ENCODE data around the gene CDH4. TPM values are rescaled to one million over a fixed set of nuclear protein-coding genes. Genes with fewer than 3 reads are reported as not detected.

Gene CDH4
- polyA plus RNA-seq, 4 donors = 0.09 to 4.1 (median 0.25) TPM

DNA sequence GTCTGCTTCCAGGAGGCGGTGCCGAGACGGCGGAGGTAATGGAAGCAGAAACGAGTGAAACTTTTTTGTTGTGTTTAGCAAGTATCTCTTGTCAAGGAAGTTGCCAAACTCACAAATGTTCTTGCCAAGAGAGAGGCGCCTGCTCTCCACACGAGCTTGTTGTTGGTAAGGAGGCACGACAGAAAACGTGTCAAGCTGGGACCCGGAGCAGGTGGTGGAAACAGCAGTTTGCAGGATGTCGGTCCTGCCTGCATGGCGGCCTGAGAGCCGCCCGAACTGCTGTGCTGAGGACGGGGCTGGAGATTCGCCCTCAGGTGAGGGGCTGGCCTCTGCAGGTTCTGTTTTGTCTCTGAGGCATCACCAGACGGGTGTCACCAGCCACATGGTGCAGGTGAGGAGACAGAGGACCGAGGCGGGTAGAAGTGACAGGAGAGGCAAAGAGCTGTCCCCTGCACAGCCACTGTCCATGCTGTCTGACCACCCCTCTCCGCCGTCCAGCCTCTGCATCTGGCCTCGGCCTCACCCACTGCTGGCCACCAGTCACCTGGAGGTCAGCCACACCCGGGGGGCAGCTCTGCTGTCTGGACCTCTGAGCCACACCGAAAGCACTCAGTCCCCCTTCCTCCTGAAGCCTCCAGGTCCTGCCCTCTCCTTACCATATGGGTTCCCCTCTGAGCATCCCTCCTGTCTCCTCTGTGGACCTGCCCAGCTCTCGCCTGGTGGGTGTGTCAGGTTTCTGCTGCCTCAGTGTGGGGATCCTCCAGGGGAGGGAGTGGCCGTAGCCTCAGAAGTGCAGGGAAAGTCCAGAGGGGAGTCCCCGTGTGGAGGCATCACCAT is 552.1 kb downstream of the CDH4 start:
- WGBS, 3 donors = 18 to 32% (median 25%) methylated on average over 27 of the region's 27 CpGs
- Histone ChIP-seq H3K4me1 (ENCODE audit: control insufficient read depth in 3 of 3, insufficient read depth in 2 of 3, low read depth in 1 of 3, low read length in 2 of 3) (no peaks in the 10 kb centered on the region), H3K27ac (ENCODE audit: low read depth in 1 of 3, low read length in 2 of 3) (no peak overlapping the region), H3K9me3 (ENCODE audit: control insufficient read depth in 2 of 2, insufficient read depth in 1 of 2, low read depth in 1 of 2, low read length in 1 of 2) (no peaks in the 10 kb centered on the region), H3K27me3 (ENCODE audit: control insufficient read depth in 3 of 3, insufficient read depth in 3 of 3, low read length in 3 of 3) (peaks cover 0 to 7% (median 6%) of the 10 kb centered on the region in 3 donors), H3K4me3 (ENCODE audit: low read depth in 1 of 3, low read length in 3 of 3) (no peak overlapping the region), H3K36me3 (ENCODE audit: control insufficient read depth in 3 of 3, insufficient read depth in 2 of 3, low read depth in 1 of 3, low read length in 3 of 3) (no peaks in the 10 kb centered on the region)
- FAIRE-seq = no peak
- peak in 1 of 2 donors; percentile 4 for DNase-seq

DNA sequence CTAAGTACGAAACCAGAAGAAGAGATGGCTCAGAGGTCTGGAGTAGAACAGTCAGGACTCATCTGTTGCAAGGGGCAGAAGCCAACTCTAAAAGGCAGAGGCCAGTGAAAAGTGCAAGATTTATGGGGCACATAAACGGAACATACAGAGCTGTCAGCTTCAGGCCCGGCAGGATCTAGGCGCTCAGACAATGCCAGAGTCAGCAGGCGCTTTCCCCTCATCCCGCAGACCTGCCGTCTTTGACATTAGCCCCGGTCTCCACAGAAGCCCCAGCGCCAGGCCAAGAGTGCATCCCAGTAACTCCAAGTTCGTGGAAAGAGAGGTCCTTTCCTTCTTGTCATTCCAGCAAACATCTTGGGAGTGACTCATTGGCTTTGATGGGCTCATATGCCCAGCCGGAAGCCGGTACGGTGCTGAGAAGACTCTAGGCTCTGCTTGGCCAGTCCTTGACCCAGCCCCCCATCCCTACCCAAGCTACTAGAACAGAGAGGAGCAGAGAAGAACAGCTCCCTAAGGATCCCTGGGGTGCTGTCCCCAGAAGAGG is 552.8 kb downstream of the CDH4 start:
- no peaks in the 10 kb centered on the region for H3K4me1 ChIP-seq (ENCODE audit: control insufficient read depth in 3 of 3, insufficient read depth in 2 of 3, low read depth in 1 of 3, low read length in 2 of 3)
- FAIRE-seq = no peak
- no peak for DNase-seq
- H3K36me3 ChIP-seq (ENCODE audit: control insufficient read depth in 3 of 3, insufficient read depth in 2 of 3, low read depth in 1 of 3, low read length in 3 of 3) = no peaks in the 10 kb centered on the region
- no peaks in the 10 kb centered on the region for H3K9me3 ChIP-seq (ENCODE audit: control insufficient read depth in 2 of 2, insufficient read depth in 1 of 2, low read depth in 1 of 2, low read length in 1 of 2)
- no peak overlapping the region for H3K4me3 ChIP-seq (ENCODE audit: low read depth in 1 of 3, low read length in 3 of 3)
- H3K27me3 ChIP-seq (ENCODE audit: control insufficient read depth in 3 of 3, insufficient read depth in 3 of 3, low read length in 3 of 3) = peaks cover 0 to 7% (median 6%) of the 10 kb centered on the region in 3 donors
- 69 to 84% (median 76%) methylated on average over 12 to 13 of the region's 13 CpGs for WGBS, 3 donors
- no peak overlapping the region for H3K27ac ChIP-seq (ENCODE audit: low read depth in 1 of 3, low read length in 2 of 3)

DNA sequence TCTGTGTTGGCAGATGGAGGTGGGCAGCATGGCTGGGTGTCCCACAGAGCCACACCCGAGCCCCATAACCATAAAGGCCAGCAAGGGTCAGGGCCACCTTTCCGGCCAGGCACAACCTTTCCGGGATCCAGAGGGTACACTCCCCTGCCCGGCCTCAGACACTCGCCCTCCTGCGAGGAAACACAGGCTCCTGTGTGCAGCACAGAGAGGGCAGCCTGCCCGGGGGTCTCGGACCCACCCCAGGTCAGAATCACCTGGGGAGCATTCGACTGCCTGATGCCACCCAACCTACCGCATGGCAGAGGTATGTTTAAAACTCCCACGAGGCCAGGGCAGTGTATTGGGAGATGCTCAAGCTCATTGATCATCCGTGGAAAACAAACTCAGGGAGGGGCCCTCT is 553.3 kb downstream of the CDH4 start:
- FAIRE-seq = no peak
- no peak overlapping the region for H3K27ac ChIP-seq (ENCODE audit: low read depth in 1 of 3, low read length in 2 of 3)

DNA sequence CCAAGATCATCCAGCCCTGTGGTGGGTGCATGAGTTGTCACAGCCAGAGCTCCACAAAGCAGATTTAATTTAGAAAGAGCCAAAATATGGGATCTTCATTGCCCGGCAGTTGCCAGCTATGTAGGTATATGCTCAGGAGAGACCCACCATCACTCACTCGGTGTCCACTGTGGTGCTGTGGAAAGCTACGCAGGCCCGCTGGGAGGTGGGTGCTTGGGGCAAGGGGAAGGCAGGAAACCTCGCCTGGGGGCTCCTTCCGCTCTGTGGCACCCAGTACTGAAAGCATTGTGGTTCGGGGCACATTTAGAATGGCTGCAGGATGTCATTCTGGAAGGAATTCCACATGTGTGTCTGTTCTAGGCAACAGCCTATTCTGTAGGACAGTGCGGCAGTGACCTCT is 553.7 kb downstream of the CDH4 start:
- no peaks in the 10 kb centered on the region for H3K4me1 ChIP-seq (ENCODE audit: control insufficient read depth in 3 of 3, insufficient read depth in 2 of 3, low read depth in 1 of 3, low read length in 2 of 3)
- H3K9me3 ChIP-seq (ENCODE audit: control insufficient read depth in 2 of 2, insufficient read depth in 1 of 2, low read depth in 1 of 2, low read length in 1 of 2) = no peaks in the 10 kb centered on the region
- H3K27ac ChIP-seq (ENCODE audit: low read depth in 1 of 3, low read length in 2 of 3) = no peak overlapping the region
- H3K36me3 ChIP-seq (ENCODE audit: control insufficient read depth in 3 of 3, insufficient read depth in 2 of 3, low read depth in 1 of 3, low read length in 3 of 3) = no peaks in the 10 kb centered on the region
- H3K4me3 ChIP-seq (ENCODE audit: low read depth in 1 of 3, low read length in 3 of 3) = no peak overlapping the region
- H3K27me3 ChIP-seq (ENCODE audit: control insufficient read depth in 3 of 3, insufficient read depth in 3 of 3, low read length in 3 of 3) = peaks cover 0 to 7% (median 6%) of the 10 kb centered on the region in 3 donors
- WGBS, 3 donors = 81 to 88% (median 85%) methylated on average over 8 of the region's 8 CpGs
- no peak for DNase-seq
- FAIRE-seq = no peak

More for the DNA sequence above, 553.3 kb downstream of the CDH4 start:
- H3K4me3 ChIP-seq (ENCODE audit: low read depth in 1 of 3, low read length in 3 of 3) = no peak overlapping the region
- H3K4me1 ChIP-seq (ENCODE audit: control insufficient read depth in 3 of 3, insufficient read depth in 2 of 3, low read depth in 1 of 3, low read length in 2 of 3) = no peaks in the 10 kb centered on the region
- H3K9me3 ChIP-seq (ENCODE audit: control insufficient read depth in 2 of 2, insufficient read depth in 1 of 2, low read depth in 1 of 2, low read length in 1 of 2) = no peaks in the 10 kb centered on the region
- H3K27me3 ChIP-seq (ENCODE audit: control insufficient read depth in 3 of 3, insufficient read depth in 3 of 3, low read length in 3 of 3) = peaks cover 0 to 7% (median 6%) of the 10 kb centered on the region in 3 donors
- 78 to 88% (median 80%) methylated on average over 12 of the region's 12 CpGs for WGBS, 3 donors
- H3K36me3 ChIP-seq (ENCODE audit: control insufficient read depth in 3 of 3, insufficient read depth in 2 of 3, low read depth in 1 of 3, low read length in 3 of 3) = no peaks in the 10 kb centered on the region
- no peak for DNase-seq

DNA sequence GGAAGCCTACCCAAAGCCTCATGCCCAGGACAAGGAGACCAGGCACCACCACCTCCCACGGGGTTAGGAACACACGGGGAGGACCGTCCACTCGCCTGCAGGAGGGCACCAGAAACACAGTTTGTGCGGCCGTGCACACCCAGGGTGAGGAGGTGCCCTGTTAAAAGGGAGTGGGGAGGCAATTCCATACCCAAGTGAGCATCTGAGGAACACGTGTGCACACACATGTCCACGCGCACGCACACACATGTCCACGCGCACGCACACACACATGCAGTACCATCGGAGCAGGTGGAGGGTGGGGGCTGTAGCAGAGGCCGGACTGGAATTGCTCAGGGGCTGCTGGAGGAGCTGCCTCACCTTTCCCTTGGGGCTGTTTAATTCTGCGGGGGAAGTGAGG is 554.3 kb downstream of the CDH4 start:
- Histone ChIP-seq H3K36me3 (ENCODE audit: control insufficient read depth in 3 of 3, insufficient read depth in 2 of 3, low read depth in 1 of 3, low read length in 3 of 3) (no peaks in the 10 kb centered on the region), H3K27me3 (ENCODE audit: control insufficient read depth in 3 of 3, insufficient read depth in 3 of 3, low read length in 3 of 3) (peaks cover 0 to 7% (median 6%) of the 10 kb centered on the region in 3 donors), H3K4me1 (ENCODE audit: control insufficient read depth in 3 of 3, insufficient read depth in 2 of 3, low read depth in 1 of 3, low read length in 2 of 3) (no peaks in the 10 kb centered on the region), H3K9me3 (ENCODE audit: control insufficient read depth in 2 of 2, insufficient read depth in 1 of 2, low read depth in 1 of 2, low read length in 1 of 2) (no peaks in the 10 kb centered on the region), H3K4me3 (ENCODE audit: low read depth in 1 of 3, low read length in 3 of 3) (no peak overlapping the region), H3K27ac (ENCODE audit: low read depth in 1 of 3, low read length in 2 of 3) (no peak overlapping the region)
- DNase-seq (no peak), FAIRE-seq (no peak)
- 85 to 91% (median 85%) methylated on average over 16 of the region's 16 CpGs for WGBS, 3 donors

DNA sequence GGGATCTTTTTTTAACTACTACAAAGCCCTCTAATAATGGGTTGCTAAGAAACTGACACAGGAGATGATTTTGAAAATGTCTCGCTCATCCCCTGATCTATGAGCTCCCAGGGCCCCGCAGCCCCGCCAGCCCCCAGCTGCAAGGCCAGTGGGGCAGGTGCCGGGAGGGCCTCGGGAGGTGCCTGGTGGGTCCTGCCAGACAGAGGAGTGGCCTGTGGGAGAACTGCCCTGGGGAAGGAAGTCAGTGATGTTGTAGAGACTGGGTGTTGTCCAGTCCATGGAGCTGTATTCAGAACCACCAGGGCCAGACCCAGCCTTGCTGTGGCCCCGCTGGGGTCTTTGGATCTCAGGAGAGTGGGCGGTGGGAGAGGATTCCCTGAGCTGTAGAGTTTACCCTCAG is 554.9 kb downstream of the CDH4 start:
- no peaks in the 10 kb centered on the region for H3K9me3 ChIP-seq (ENCODE audit: control insufficient read depth in 2 of 2, insufficient read depth in 1 of 2, low read depth in 1 of 2, low read length in 1 of 2)
- H3K27ac ChIP-seq (ENCODE audit: low read depth in 1 of 3, low read length in 2 of 3) = no peak overlapping the region
- no peaks in the 10 kb centered on the region for H3K36me3 ChIP-seq (ENCODE audit: control insufficient read depth in 3 of 3, insufficient read depth in 2 of 3, low read depth in 1 of 3, low read length in 3 of 3)
- 74 to 79% (median 76%) methylated on average over 7 of the region's 7 CpGs for WGBS, 3 donors
- FAIRE-seq (no peak), DNase-seq (no peak)
- no peaks in the 10 kb centered on the region for H3K4me1 ChIP-seq (ENCODE audit: control insufficient read depth in 3 of 3, insufficient read depth in 2 of 3, low read depth in 1 of 3, low read length in 2 of 3)
- H3K27me3 ChIP-seq (ENCODE audit: control insufficient read depth in 3 of 3, insufficient read depth in 3 of 3, low read length in 3 of 3) = peaks cover 0 to 7% (median 6%) of the 10 kb centered on the region in 3 donors
- no peak overlapping the region for H3K4me3 ChIP-seq (ENCODE audit: low read depth in 1 of 3, low read length in 3 of 3)

DNA sequence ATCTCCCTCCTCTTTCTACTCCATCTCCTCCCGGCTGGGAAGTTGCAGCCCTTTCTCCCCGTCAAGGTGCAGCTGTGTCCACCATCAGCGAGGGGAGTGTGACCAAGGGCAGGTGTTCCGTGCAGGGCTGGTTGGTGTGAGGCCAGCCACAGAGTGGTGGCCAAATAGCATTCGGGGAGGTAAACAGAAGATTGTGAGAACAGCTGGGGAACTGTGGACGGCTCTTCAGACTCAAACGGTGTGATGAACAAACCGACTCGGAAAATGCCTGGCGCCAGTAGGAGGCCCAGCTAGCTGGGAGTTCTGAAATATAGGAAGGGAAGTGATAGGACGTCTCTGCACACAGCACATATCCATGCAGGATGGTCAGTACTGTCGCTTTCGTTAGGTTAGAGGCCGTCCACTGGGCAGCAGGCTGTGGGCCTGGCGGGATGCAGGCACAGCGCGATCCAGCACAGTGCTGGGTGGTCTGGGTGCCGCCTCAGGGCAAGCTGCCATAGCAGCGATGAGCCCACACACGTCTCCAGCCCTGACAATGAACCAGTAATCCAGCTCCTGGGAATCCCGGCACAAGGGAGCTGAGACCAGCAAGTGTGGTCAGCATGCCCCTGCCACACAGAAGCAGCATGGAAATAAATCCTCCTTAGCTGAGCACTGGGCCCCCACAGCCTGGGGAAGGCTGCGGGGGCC is 555.6 kb downstream of the CDH4 start:
- H3K27me3 ChIP-seq (ENCODE audit: control insufficient read depth in 3 of 3, insufficient read depth in 3 of 3, low read length in 3 of 3) = peaks cover 0 to 6% (median 5%) of the 10 kb centered on the region in 3 donors
- no peak overlapping the region for H3K27ac ChIP-seq (ENCODE audit: low read depth in 1 of 3, low read length in 2 of 3)
- no peak for DNase-seq
- no peak overlapping the region for H3K4me3 ChIP-seq (ENCODE audit: low read depth in 1 of 3, low read length in 3 of 3)
- H3K36me3 ChIP-seq (ENCODE audit: control insufficient read depth in 3 of 3, insufficient read depth in 2 of 3, low read depth in 1 of 3, low read length in 3 of 3) = no peaks in the 10 kb centered on the region
- no peaks in the 10 kb centered on the region for H3K4me1 ChIP-seq (ENCODE audit: control insufficient read depth in 3 of 3, insufficient read depth in 2 of 3, low read depth in 1 of 3, low read length in 2 of 3)
- FAIRE-seq = no peak
- no peaks in the 10 kb centered on the region for H3K9me3 ChIP-seq (ENCODE audit: control insufficient read depth in 2 of 2, insufficient read depth in 1 of 2, low read depth in 1 of 2, low read length in 1 of 2)
- 67 to 75% (median 68%) methylated on average over 22 of the region's 22 CpGs for WGBS, 3 donors

DNA sequence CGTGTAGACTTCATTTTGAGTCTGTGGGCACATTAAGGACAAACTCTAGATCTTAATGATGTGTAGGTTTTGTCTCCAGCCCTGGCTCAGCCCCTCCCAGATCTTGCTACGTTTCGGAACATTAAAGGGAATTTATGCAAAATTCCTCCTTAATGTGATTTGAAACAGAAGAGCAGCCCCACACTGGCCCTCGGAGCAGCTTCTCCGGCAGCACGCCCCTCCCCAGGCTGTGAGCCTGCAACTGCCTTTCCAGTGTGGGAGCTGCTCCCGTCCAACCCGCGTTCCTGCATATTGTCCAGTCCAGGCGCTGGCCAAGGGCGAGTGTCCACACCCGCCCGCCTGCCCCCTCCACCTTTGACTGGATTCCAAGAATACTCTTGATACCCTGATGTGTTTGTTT is 556.4 kb downstream of the CDH4 start:
- FAIRE-seq (no peak), DNase-seq (no peak)
- Histone ChIP-seq H3K9me3 (ENCODE audit: control insufficient read depth in 2 of 2, insufficient read depth in 1 of 2, low read depth in 1 of 2, low read length in 1 of 2) (no peaks in the 10 kb centered on the region), H3K27me3 (ENCODE audit: control insufficient read depth in 3 of 3, insufficient read depth in 3 of 3, low read length in 3 of 3) (peaks cover 0 to 6% (median 3%) of the 10 kb centered on the region in 3 donors), H3K36me3 (ENCODE audit: control insufficient read depth in 3 of 3, insufficient read depth in 2 of 3, low read depth in 1 of 3, low read length in 3 of 3) (no peaks in the 10 kb centered on the region), H3K27ac (ENCODE audit: low read depth in 1 of 3, low read length in 2 of 3) (no peak overlapping the region), H3K4me3 (ENCODE audit: low read depth in 1 of 3, low read length in 3 of 3) (no peak overlapping the region), H3K4me1 (ENCODE audit: control insufficient read depth in 3 of 3, insufficient read depth in 2 of 3, low read depth in 1 of 3, low read length in 2 of 3) (no peaks in the 10 kb centered on the region)
- WGBS, 3 donors = 31 to 45% (median 38%) methylated on average over 13 of the region's 13 CpGs
